Calu3 (cell line): ENCODE data around the gene UBE2Z. TPM values are rescaled to one million over a fixed set of nuclear protein-coding genes. Genes with fewer than 3 reads are reported as not detected.

Experiments used
- BruUV-seq: library from RNA; stranded (reverse); fragments of 400-500 nt; replicated peaks from 2 replicates; lab custom pipeline; 2021; lab: Mats Ljungman, UMichigan
- CTCF ChIA-PET: fragments of 300-600 bp; sonication (Branson Sonifier 250); formaldehyde crosslinking; loops from one replicate; lab custom pipeline; 2022; ENCODE audit warnings: antibody characterized with exemption; lab: Charles Lee
- DNase-seq: peaks from one replicate; pipeline ENCODE4 v3.0.0; 2022
- H3K27ac Mint-ChIP-seq: one replicate; pipeline ENCODE4 v1.8.0; 2022; ENCODE audit warnings: mixed read lengths; ENCODE audit not compliant: unreplicated experiment
- H3K27me3 Mint-ChIP-seq: one replicate; pipeline ENCODE4 v1.8.0; 2022; ENCODE audit warnings: mixed read lengths; ENCODE audit not compliant: unreplicated experiment
- H3K36me3 Mint-ChIP-seq: one replicate; pipeline ENCODE4 v1.8.0; 2022; ENCODE audit warnings: mild to moderate bottlenecking, moderate library complexity, mixed read lengths; ENCODE audit not compliant: insufficient read depth, unreplicated experiment
- H3K4me1 Mint-ChIP-seq: one replicate; pipeline ENCODE4 v1.8.0; 2022; ENCODE audit warnings: mild to moderate bottlenecking, low read depth, mixed read lengths; ENCODE audit not compliant: unreplicated experiment
- H3K4me3 Mint-ChIP-seq: one replicate; pipeline ENCODE4 v1.8.0; 2022; ENCODE audit warnings: mild to moderate bottlenecking, low read depth, moderate library complexity, mixed read lengths; ENCODE audit not compliant: unreplicated experiment
- H3K9me3 Mint-ChIP-seq: one replicate; pipeline ENCODE4 v1.8.0; 2022; ENCODE audit warnings: low read depth, mixed read lengths; ENCODE audit not compliant: unreplicated experiment
- intact Hi-C: fragments of 100-400 bp; cut with micrococcal nuclease; formaldehyde crosslinking; loops from one replicate; pipeline ENCODE4 v1.10.0; 2022; ENCODE audit not compliant: unreplicated experiment
- total RNA-seq: library from RNA; stranded (reverse); gene quantifications from 2 replicates; pipeline ENCODE4 v1.2.3, GENCODE V29; 2022
- TF ChIP-seq, protein P1 (sequence below): fragments of 200-600 bp; IDR thresholded peaks from one replicate; pipeline ENCODE4 v1.8.0; 2022; ENCODE audit warnings: antibody characterized with exemption; ENCODE audit not compliant: unreplicated experiment

Gene UBE2Z
- total RNA-seq, 1 experiment from 2014 or later: 179 TPM

DNA sequence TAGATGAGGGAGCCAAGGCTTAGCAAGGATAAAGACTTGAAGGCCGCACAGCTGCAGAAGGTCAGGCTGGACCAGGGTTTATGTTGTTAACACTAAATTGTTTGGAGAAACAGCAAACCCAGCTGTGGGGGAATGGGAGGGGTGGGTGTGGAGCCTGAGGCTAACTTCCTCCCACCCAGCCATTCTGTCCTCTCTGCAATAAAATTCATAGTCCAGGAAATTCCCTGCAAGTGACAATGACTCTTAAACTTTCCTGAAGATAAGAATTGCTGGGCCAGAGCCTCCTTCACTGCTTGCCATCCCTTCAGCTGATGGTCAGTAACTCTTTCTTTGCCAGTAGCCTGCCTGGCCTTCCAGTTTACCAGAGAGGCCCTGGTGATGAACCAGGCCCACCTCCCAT, 35.0 kb upstream of the UBE2Z start:
- Mint-ChIP-seq H3K4me3 (no peak overlapping the region), H3K9me3 (no peaks in the 10 kb centered on the region), H3K27ac (no peak overlapping the region), H3K36me3 (peaks cover 11% of the 10 kb centered on the region), H3K4me1 (peaks cover 54% of the 10 kb centered on the region), H3K27me3 (no peaks in the 10 kb centered on the region)
- CTCF ChIA-PET: interaction anchor here (0.7 to 1.6 kb wide), 5 partner anchors 68 to 244 kb away, joined by 3 to 12 read pairs (median 3); no protein-coding TSS in a partner anchor
- intact Hi-C loops: no loop called here
- DNase-seq: no peak
- TF ChIP-seq, protein P1, sequence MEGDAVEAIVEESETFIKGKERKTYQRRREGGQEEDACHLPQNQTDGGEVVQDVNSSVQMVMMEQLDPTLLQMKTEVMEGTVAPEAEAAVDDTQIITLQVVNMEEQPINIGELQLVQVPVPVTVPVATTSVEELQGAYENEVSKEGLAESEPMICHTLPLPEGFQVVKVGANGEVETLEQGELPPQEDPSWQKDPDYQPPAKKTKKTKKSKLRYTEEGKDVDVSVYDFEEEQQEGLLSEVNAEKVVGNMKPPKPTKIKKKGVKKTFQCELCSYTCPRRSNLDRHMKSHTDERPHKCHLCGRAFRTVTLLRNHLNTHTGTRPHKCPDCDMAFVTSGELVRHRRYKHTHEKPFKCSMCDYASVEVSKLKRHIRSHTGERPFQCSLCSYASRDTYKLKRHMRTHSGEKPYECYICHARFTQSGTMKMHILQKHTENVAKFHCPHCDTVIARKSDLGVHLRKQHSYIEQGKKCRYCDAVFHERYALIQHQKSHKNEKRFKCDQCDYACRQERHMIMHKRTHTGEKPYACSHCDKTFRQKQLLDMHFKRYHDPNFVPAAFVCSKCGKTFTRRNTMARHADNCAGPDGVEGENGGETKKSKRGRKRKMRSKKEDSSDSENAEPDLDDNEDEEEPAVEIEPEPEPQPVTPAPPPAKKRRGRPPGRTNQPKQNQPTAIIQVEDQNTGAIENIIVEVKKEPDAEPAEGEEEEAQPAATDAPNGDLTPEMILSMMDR: no peak
- no TSS peak for BruUV-seq

GRCh38 chr17:48873696-48874443, 34.3 kb upstream of the UBE2Z start:
- intact Hi-C loops: no loop called here
- Mint-ChIP-seq H3K4me3 (no peak overlapping the region), H3K27me3 (no peaks in the 10 kb centered on the region), H3K36me3 (peaks cover 11% of the 10 kb centered on the region), H3K27ac (no peak overlapping the region), H3K9me3 (no peaks in the 10 kb centered on the region), H3K4me1 (peaks cover 49% of the 10 kb centered on the region)
- no peak for DNase-seq
- TF ChIP-seq, protein P1: no peak
- no TSS peak for BruUV-seq
- CTCF ChIA-PET: interaction anchor here (0.6 to 1.6 kb wide), 8 partner anchors 62 to 906 kb away, joined by 3 to 12 read pairs (median 4); no protein-coding TSS in a partner anchor

- Mint-ChIP-seq H3K27ac (no peak overlapping the region), H3K4me1 (no peaks in the 10 kb centered on the region), H3K4me3 (no peak overlapping the region), H3K9me3 (no peaks in the 10 kb centered on the region), H3K36me3 (no peaks in the 10 kb centered on the region), H3K27me3 (no peaks in the 10 kb centered on the region)
- TF ChIP-seq, protein P1: peak; percentile 96
- peak; percentile 77 for DNase-seq
- CTCF ChIA-PET: interaction anchor here (0.5 to 5.0 kb wide), 44 partner anchors 9 to 853 kb away, joined by 3 to 106 read pairs (median 5); partner anchors contain the start of genes ATP5MC1, HOXB13, PRAC1 and PRAC2
- BruUV-seq: no TSS peak
- intact Hi-C loops: loop anchor here (1.0 to 2.0 kb wide), 6 partner anchors 64 to 208 kb away; partner anchors contain the start of gene HOXB13
Observed at GRCh38 chr17:48878920-48879898, 29.0 kb upstream of the UBE2Z start.

- Mint-ChIP-seq H3K4me3 (no peak overlapping the region), H3K36me3 (no peaks in the 10 kb centered on the region)
Observed at GRCh38 chr17:48882272-48882671, 25.9 kb upstream of the UBE2Z start.

More at GRCh38 chr17:48882272-48882671, 25.9 kb upstream of the UBE2Z start:
- no peaks in the 10 kb centered on the region for H3K9me3 Mint-ChIP-seq
- no TSS peak for BruUV-seq
- no peaks in the 10 kb centered on the region for H3K4me1 Mint-ChIP-seq
- TF ChIP-seq, protein P1: no peak
- no peaks in the 10 kb centered on the region for H3K27me3 Mint-ChIP-seq
- H3K27ac Mint-ChIP-seq: no peak overlapping the region
- intact Hi-C loops: no loop called here
- CTCF ChIA-PET: interaction anchor here (1.0 kb wide), 1 partner anchor 203 kb away, joined by 6 read pairs; no protein-coding TSS in a partner anchor
- no peak for DNase-seq
